K562 (cell line): ENCODE data around the gene MED29. TPM values are rescaled to one million over a fixed set of nuclear protein-coding genes. Genes with fewer than 3 reads are reported as not detected.

Source experiments
- BCLAF1 ChIP-seq, 2 experiments: fragments of 450-650 bp in 1 of 2; IDR thresholded peaks; 2 replicates each; pipeline ENCODE4 v1.6.1; 2011 to 2017; ENCODE audit warnings: low read depth in 2 of 2, antibody characterized with exemption in 1 of 2, borderline replicate concordance in 1 of 2, low read length in 1 of 2, mild to moderate bottlenecking in 1 of 2, mixed read lengths in 1 of 2; ENCODE audit not compliant: control insufficient read depth in 1 of 2
- BMI1 ChIP-seq: fragments of 150-350 bp; IDR thresholded peaks from 2 replicates; pipeline ENCODE4 v1.6.1; 2014; ENCODE audit warnings: low read length
- CC2D1A ChIP-seq: fragments of 450-650 bp; IDR thresholded peaks from 2 replicates; pipeline ENCODE4 v1.6.1; 2017; ENCODE audit warnings: mild to moderate bottlenecking
- CEBPB ChIP-seq: fragments of 450-650 bp; IDR thresholded peaks from 2 replicates; pipeline ENCODE4 v1.6.1; 2016; ENCODE audit warnings: missing genetic modification characterization, missing compliant biosample characterization
- CEBPZ ChIP-seq: fragments of 150-350 bp; IDR thresholded peaks from 2 replicates; pipeline ENCODE4 v1.6.1; 2014; ENCODE audit warnings: low read depth, mild to moderate bottlenecking, low read length, borderline replicate concordance
- CTCF ChIP-seq, 3 experiments: IDR thresholded peaks in 2 of 3; conservative IDR thresholded peaks in 1 of 3; 2 replicates each; pipeline ENCODE4 v1.5.1; 2011 to 2012; ENCODE audit warnings: low read length in 3 of 3, mild to moderate bottlenecking in 3 of 3, control low read depth in 2 of 3, improper control_type of control experiment in 1 of 3, inconsistent platforms in 1 of 3, low read depth in 1 of 3, mixed read lengths in 1 of 3, moderate library complexity in 1 of 3; ENCODE audit not compliant: insufficient read depth in 2 of 3
- E2F8 ChIP-seq: fragments of 450-650 bp; IDR thresholded peaks from 2 replicates; pipeline ENCODE4 v1.7.1; 2018; ENCODE audit warnings: mild to moderate bottlenecking, low read depth; ENCODE audit not compliant: partially characterized antibody
- ELF2 ChIP-seq: fragments of 250-450 bp; sonication (Bioruptor Pico); IDR thresholded peaks from 2 replicates; pipeline ENCODE4 v1.5.0; 2021; ENCODE audit warnings: mild to moderate bottlenecking
- ELF4 ChIP-seq: fragments of 450-650 bp; formaldehyde crosslinking; IDR thresholded peaks from 2 replicates; pipeline ENCODE4 v1.4.0; 2022; ENCODE audit warnings: missing genetic modification characterization
- HNRNPK ChIP-seq: fragments of 200-400 bp; formaldehyde crosslinking; IDR thresholded peaks from one replicate; pipeline ENCODE4 v1.6.1; 2018; ENCODE audit warnings: mild to moderate bottlenecking, low read depth, low read length; ENCODE audit not compliant: poor library complexity, severe bottlenecking
- LCOR ChIP-seq: sonication (generic); formaldehyde crosslinking; IDR thresholded peaks from 2 replicates; pipeline ENCODE4 v1.8.0; 2022; ENCODE audit warnings: mild to moderate bottlenecking, missing genetic modification reagents
- MAX ChIP-seq: sonication (generic); formaldehyde crosslinking; IDR thresholded peaks from 2 replicates; pipeline ENCODE4 v1.9.0; 2022; ENCODE audit warnings: mild to moderate bottlenecking, missing genetic modification reagents
- RNF2 ChIP-seq: sonication (generic); IDR thresholded peaks from 2 replicates; pipeline ENCODE4 v1.6.1; 2016
- polyA plus RNA-seq, 8 experiments: library from polyadenylated mRNA; depleted of rRNA in 4 of 8; stranded (reverse) in 5 of 8; unstranded in 3 of 8; fragments of >200 nt; fragmentation: Nextera tagmentation in 2 of 8; fragmentation: Illumina TruSeq in 1 of 8; extraction: Ambion mirVana in 2 of 8; extraction: Trizol in 1 of 8; gene quantifications; 2 replicates each; pipeline versions ENCODE4 v1.2.1 to v1.2.3, GENCODE V29; 2011 to 2014; ENCODE audit warnings: inconsistent platforms in 1 of 8, missing spikeins in 1 of 8
- total RNA-seq, 7 experiments: library from RNA; depleted of rRNA in 6 of 7; stranded (reverse); fragments of >200 nt in 6 of 7; fragmentation: Illumina TruSeq in 2 of 7; extraction: Trizol in 2 of 7; gene quantifications; 2 replicates each; pipeline versions ENCODE4 v1.2.1 to v1.2.3, GENCODE V29; 2011 to 2021; ENCODE audit warnings: low replicate concordance in 1 of 7

Gene MED29
- total and polyA plus RNA-seq, 9 of the 15 experiments (the other 6 are each of a cell fraction or from before 2014, with no cell fraction given) = 1.8 to 22.6 (median 12.4) TPM

GRCh38 chr19:39341719-39342604 lies 49.2 kb upstream of the MED29 start, which contains the start of gene SAMD4B (continued):
- peak; percentile 71 for TF ChIP-seq E2F8
- TF ChIP-seq RNF2 = 0 out of 2 replicates have a peak, but pooled peaks have one; percentile 61
- TF ChIP-seq CEBPZ = peak; percentile 37; the same call in 1 of the 2 replicates
- peak; percentile 68; the same call in 1 of the 2 replicates for TF ChIP-seq CC2D1A
- no peak for TF ChIP-seq LCOR (CRISPR knock-in tag)
- peak; percentile 61 for TF ChIP-seq MAX (CRISPR knock-in tag)
- peak in 1 of 2 experiments; percentile 91; a peak in 1 of 4 replicates for TF ChIP-seq BCLAF1 (IDR thresholded peaks at IDR 0.05; ENCODE audit: borderline replicate concordance in 1 of 2, control insufficient read depth in 1 of 2, low read depth in 2 of 2, low read length in 1 of 2)
- TF ChIP-seq CTCF (IDR thresholded peaks at IDR 0.05 in 2 of 3, conservative IDR thresholded peaks at IDR 0.05 in 1 of 3; ENCODE audit: insufficient read depth in 2 of 3, low read depth in 1 of 3, low read length in 3 of 3) = peak; percentile 47 to 79 (median 78); a peak in 5 of 6 replicates
- 0 out of 2 replicates have a peak, but pooled peaks have one; percentile 59 for TF ChIP-seq BMI1
- TF ChIP-seq HNRNPK = peak; percentile 52
- no peak for TF ChIP-seq CEBPB (tag)
- TF ChIP-seq ELF4 (CRISPR knock-in tag) = no peak
- TF ChIP-seq ELF2 (CRISPR knock-in tag) = peak; percentile 89
